Measurements from ENCODE around the gene KLRF1. TPM values are rescaled to one million over a fixed set of nuclear protein-coding genes. Genes with fewer than 3 reads are reported as not detected.

The KLRF1 gene
- total RNA-seq, 1 experiment from 2014 or later = not detected

- no peaks in the 10 kb centered on the region for H3K27me3 Mint-ChIP-seq (ENCODE audit: low read depth)
- H2AFZ ChIP-seq (ENCODE audit: low read length) = no peak overlapping the region
- no peaks in the 10 kb centered on the region for H3K9me3 ChIP-seq (ENCODE audit: control insufficient read depth, low read depth, low read length)
- no peak overlapping the region for H3K27ac ChIP-seq (ENCODE audit: insufficient read length, low read depth, low read length)
- H3K9me3 Mint-ChIP-seq = peaks cover under 1 to 3% of the 10 kb centered on the region in 2 experiments; a peak in 4 of 5 replicates
- no peaks in the 10 kb centered on the region for H3K27me3 ChIP-seq (ENCODE audit: insufficient read depth, low read length)
- no peaks in the 10 kb centered on the region for H3K79me2 ChIP-seq (ENCODE audit: insufficient read depth, low read length)
- no peak overlapping the region for H3K56ac ChIP-seq (ENCODE audit: insufficient read length, low read depth, low read length)
- H2BK5ac ChIP-seq (ENCODE audit: insufficient read length, low read length) = no peak overlapping the region
- H3K14ac ChIP-seq (ENCODE audit: insufficient read depth, low read length) = no peak overlapping the region
- DNase-seq = no peak
- H3K4me2 ChIP-seq (ENCODE audit: insufficient read depth, insufficient read length, low read length) = no peak overlapping the region
- WGBS (ENCODE audit: extremely low coverage, insufficient read length, low lambda C conversion rate) = no CpG with 5 or more reads among the region's 2 CpGs
- H4K20me1 ChIP-seq (ENCODE audit: control insufficient read depth, insufficient read depth, insufficient read length) = no peaks in the 10 kb centered on the region
- peak overlapping the region in 2 of 3 experiments; percentile 10 to 82; a peak in 1 of 7 replicates for H3K27ac Mint-ChIP-seq
- TF ChIP-seq CTCF (conservative IDR thresholded peaks at IDR 0.05) = no peak
- no peak overlapping the region for H2BK15ac ChIP-seq (ENCODE audit: low read depth, low read length)
- no peak overlapping the region for H3K9ac ChIP-seq (ENCODE audit: extremely low read depth, insufficient read length, low read length)
- no peak overlapping the region for H4K91ac ChIP-seq (ENCODE audit: insufficient read length, low read depth, low read length)
- peaks cover 0 to 14% (median 5%) of the 10 kb centered on the region in 3 experiments; a peak in 5 of 7 replicates for H3K36me3 Mint-ChIP-seq (ENCODE audit: insufficient read depth in 1 of 3, low read depth in 3 of 3)
- no peak overlapping the region for H3T11ph ChIP-seq (ENCODE audit: low read length)
- no peaks in the 10 kb centered on the region for H3K79me1 ChIP-seq (ENCODE audit: insufficient read depth, low read depth, low read length, poor library complexity, severe bottlenecking)
- H3K4ac ChIP-seq (ENCODE audit: low read depth, low read length) = no peak overlapping the region
- no peak overlapping the region for H4K8ac ChIP-seq (replicated peaks; ENCODE audit: insufficient read length, low read depth, low read length)
- H2AK5ac ChIP-seq (ENCODE audit: insufficient read length, low read length) = no peak overlapping the region
- peak overlapping the region in 1 of 2 experiments; percentile 19; a peak in 2 of 5 replicates for H3K4me3 Mint-ChIP-seq
- H3K23me2 ChIP-seq (ENCODE audit: insufficient read length, low read depth, low read length, poor library complexity, severe bottlenecking) = no peaks in the 10 kb centered on the region
- no peak overlapping the region for H2BK20ac ChIP-seq (ENCODE audit: low read depth, low read length, poor library complexity, severe bottlenecking)
- H3K18ac ChIP-seq (ENCODE audit: insufficient read length, low read depth, low read length) = no peak overlapping the region
- no peak overlapping the region for H2BK12ac ChIP-seq (ENCODE audit: insufficient read length, low read depth, low read length)
- no peak overlapping the region for H4K5ac ChIP-seq (ENCODE audit: insufficient read length, low read depth, low read length)
- peaks cover 2% of the 10 kb centered on the region; the same call in 1 of the 2 replicates for H3K4me1 ChIP-seq (ENCODE audit: insufficient read depth, low read length)
- no peak overlapping the region for H3K23ac ChIP-seq (ENCODE audit: insufficient read length, low read depth, low read length)
- H2BK120ac ChIP-seq (ENCODE audit: low read depth, low read length, poor library complexity, severe bottlenecking) = no peak overlapping the region
- peaks cover 52 to 57% of the 10 kb centered on the region in 2 experiments for H3K4me1 Mint-ChIP-seq
Observed at GRCh38 chr12:9784326-9784725, 43.0 kb upstream of the KLRF1 start.
